ENCODE measurements around the gene LY6G5C. TPM values are rescaled to one million over a fixed set of nuclear protein-coding genes. Genes with fewer than 3 reads are reported as not detected.
A peak's percentile ranks its signal among the peaks of the same experiment; 100 is the strongest.

Gene LY6G5C
- total RNA-seq, 1 experiment from 2014 or later, result 1.6 TPM

- Histone ChIP-seq H3K36me3 (peaks cover 78% of the 10 kb centered on the region), H3K27ac (no peak overlapping the region), H3K27me3 (replicated peaks) (no peaks in the 10 kb centered on the region), H3K4me3 (no peak overlapping the region), H3K9me3 (replicated peaks) (no peaks in the 10 kb centered on the region), H3K4me1 (replicated peaks) (no peaks in the 10 kb centered on the region)
- no peak for DNase-seq (ENCODE audit: low read depth in 1 of 2, low spot score in 2 of 2)
Measured at GRCh38 chr6:31691078-31691463, 10.2 kb upstream of the LY6G5C start.

- Histone ChIP-seq H3K4me1 (replicated peaks) (no peaks in the 10 kb centered on the region), H3K27ac (no peak overlapping the region), H3K27me3 (replicated peaks) (no peaks in the 10 kb centered on the region), H3K9me3 (replicated peaks) (no peaks in the 10 kb centered on the region), H3K4me3 (no peak overlapping the region), H3K36me3 (peaks cover 74% of the 10 kb centered on the region)
- DNase-seq (ENCODE audit: low read depth in 1 of 2, low spot score in 2 of 2), result no peak
Measured at GRCh38 chr6:31690231-31691077, 9.6 kb upstream of the LY6G5C start.

GRCh38 chr6:31689249-31690110 lies 8.6 kb upstream of the LY6G5C start:
- Histone ChIP-seq H3K36me3 (peaks cover 69% of the 10 kb centered on the region), H3K27ac (no peak overlapping the region), H3K4me3 (no peak overlapping the region), H3K27me3 (replicated peaks) (no peaks in the 10 kb centered on the region), H3K4me1 (replicated peaks) (no peaks in the 10 kb centered on the region), H3K9me3 (replicated peaks) (no peaks in the 10 kb centered on the region)
- no peak for DNase-seq (ENCODE audit: low read depth in 1 of 2, low spot score in 2 of 2)

- no peaks in the 10 kb centered on the region for H3K4me1 ChIP-seq (replicated peaks)
- DNase-seq (ENCODE audit: low read depth in 1 of 2, low spot score in 2 of 2), result no peak
- H3K4me3 ChIP-seq, result no peak overlapping the region
- peaks cover 57% of the 10 kb centered on the region for H3K36me3 ChIP-seq
- H3K9me3 ChIP-seq (replicated peaks), result no peaks in the 10 kb centered on the region
- no peak overlapping the region for H3K27ac ChIP-seq
- no peaks in the 10 kb centered on the region for H3K27me3 ChIP-seq (replicated peaks)
Measured at GRCh38 chr6:31687860-31688693, 7.2 kb upstream of the LY6G5C start.

GRCh38 chr6:31687321-31687720 lies 6.5 kb upstream of the LY6G5C start:
- H3K9me3 ChIP-seq (replicated peaks), result no peaks in the 10 kb centered on the region
- no peaks in the 10 kb centered on the region for H3K27me3 ChIP-seq (replicated peaks)
- H3K4me1 ChIP-seq (replicated peaks), result no peaks in the 10 kb centered on the region
- peaks cover 52% of the 10 kb centered on the region for H3K36me3 ChIP-seq
- DNase-seq (ENCODE audit: low read depth in 1 of 2, low spot score in 2 of 2), result no peak
- no peak overlapping the region for H3K27ac ChIP-seq
- H3K4me3 ChIP-seq, result no peak overlapping the region

GRCh38 chr6:31686483-31686882 lies 5.6 kb upstream of the LY6G5C start:
- Histone ChIP-seq H3K27ac (no peak overlapping the region), H3K4me3 (no peak overlapping the region), H3K27me3 (replicated peaks) (no peaks in the 10 kb centered on the region), H3K36me3 (peaks cover 45% of the 10 kb centered on the region), H3K9me3 (replicated peaks) (no peaks in the 10 kb centered on the region), H3K4me1 (replicated peaks) (peaks cover under 1% of the 10 kb centered on the region)
- no peak for DNase-seq (ENCODE audit: low read depth in 1 of 2, low spot score in 2 of 2)

- Histone ChIP-seq H3K27me3 (replicated peaks) (no peaks in the 10 kb centered on the region), H3K4me3 (no peak overlapping the region), H3K4me1 (replicated peaks) (peaks cover 11% of the 10 kb centered on the region), H3K36me3 (peaks cover 26% of the 10 kb centered on the region), H3K27ac (no peak overlapping the region), H3K9me3 (replicated peaks) (no peaks in the 10 kb centered on the region)
- no peak for DNase-seq (ENCODE audit: low read depth in 1 of 2, low spot score in 2 of 2)
Measured at GRCh38 chr6:31683591-31683990, 2.7 kb upstream of the LY6G5C start.

GRCh38 chr6:31681135-31681671 lies 336 bp upstream of the LY6G5C start:
- peak in 1 of 2 experiments; percentile 56 for DNase-seq (ENCODE audit: low read depth in 1 of 2, low spot score in 2 of 2)
- Histone ChIP-seq H3K4me3 (peak overlapping the region; percentile 36), H3K4me1 (replicated peaks) (peaks cover 11% of the 10 kb centered on the region), H3K27ac (no peak overlapping the region), H3K9me3 (replicated peaks) (no peaks in the 10 kb centered on the region; the same call in 1 of the 2 replicates), H3K27me3 (replicated peaks) (no peaks in the 10 kb centered on the region), H3K36me3 (peaks cover 5% of the 10 kb centered on the region)

- Histone ChIP-seq H3K4me3 (no peak overlapping the region), H3K27me3 (replicated peaks) (no peaks in the 10 kb centered on the region), H3K27ac (no peak overlapping the region), H3K36me3 (peaks cover 16% of the 10 kb centered on the region), H3K4me1 (replicated peaks) (peaks cover 11% of the 10 kb centered on the region), H3K9me3 (replicated peaks) (no peaks in the 10 kb centered on the region; the same call in 1 of the 2 replicates)
- DNase-seq (ENCODE audit: low read depth in 1 of 2, low spot score in 2 of 2), result no peak
Measured at GRCh38 chr6:31677955-31678354, 2.9 kb downstream of the LY6G5C start.

- no peak for DNase-seq (ENCODE audit: low read depth in 1 of 2, low spot score in 2 of 2)
- H3K4me1 ChIP-seq (replicated peaks), result peaks cover 11% of the 10 kb centered on the region
- H3K4me3 ChIP-seq, result no peak overlapping the region
- H3K27me3 ChIP-seq (replicated peaks), result no peaks in the 10 kb centered on the region
- peaks cover 27% of the 10 kb centered on the region for H3K36me3 ChIP-seq
- H3K9me3 ChIP-seq (replicated peaks), result no peaks in the 10 kb centered on the region; the same call in 1 of the 2 replicates
- H3K27ac ChIP-seq, result no peak overlapping the region
Measured at GRCh38 chr6:31676904-31677303, 4.0 kb downstream of the LY6G5C start.

GRCh38 chr6:31676322-31676903 lies 4.5 kb downstream of the LY6G5C start:
- H3K4me3 ChIP-seq, result no peak overlapping the region
- H3K9me3 ChIP-seq (replicated peaks), result no peaks in the 10 kb centered on the region; the same call in 1 of the 2 replicates
- H3K4me1 ChIP-seq (replicated peaks), result peaks cover 10% of the 10 kb centered on the region
- no peak for DNase-seq (ENCODE audit: low read depth in 1 of 2, low spot score in 2 of 2)
- H3K36me3 ChIP-seq, result peaks cover 32% of the 10 kb centered on the region
- H3K27ac ChIP-seq, result no peak overlapping the region
- H3K27me3 ChIP-seq (replicated peaks), result no peaks in the 10 kb centered on the region

- H3K27ac ChIP-seq, result no peak within 1 kb of the TSS
- H3K27me3 ChIP-seq (replicated peaks), result no peaks in the 10 kb centered on the region
- H3K36me3 ChIP-seq, result peaks cover 81% of the 10 kb centered on the region
- no peaks in the 10 kb centered on the region for H3K9me3 ChIP-seq (replicated peaks)
- DNase-seq (ENCODE audit: low read depth in 1 of 2, low spot score in 2 of 2), result no peak
- H3K4me1 ChIP-seq (replicated peaks), result peaks cover 8% of the 10 kb centered on the region; the same call in 1 of the 2 replicates
- no peak within 1 kb of the TSS for H3K4me3 ChIP-seq
Measured at GRCh38 chr6:31669676-31670075, 11.2 kb downstream of the LY6G5C start, which contains the start of gene LY6G5B. Gene LY6G5B, plus strand, starts transcription at chr6:31669976. Its CDS starts 975 bp downstream, at chr6:31670951.
